GM12892 (cell line): ENCODE measurements around the gene SFT2D3.

ENCODE experiments used
- DNase-seq: peaks from one replicate; pipeline ENCODE4 v3.0.0; 2011; ENCODE audit not compliant: insufficient read length
- FAIRE-seq: peaks from 2 replicates; lab custom pipeline; 2011; peaks lifted over from hg19 to GRCh38; lab: Jason Lieb, UNC
- POLR2A ChIP-seq: IDR thresholded peaks from 2 replicates; pipeline ENCODE4 v1.6.1; 2011; ENCODE audit warnings: low read depth, low read length, control low read depth
- POLR2AphosphoS5 ChIP-seq: IDR thresholded peaks from 2 replicates; pipeline ENCODE4 v1.6.1; 2011; ENCODE audit warnings: low read depth, low read length, control low read depth
- TAF1 ChIP-seq: IDR thresholded peaks from 2 replicates; pipeline ENCODE4 v1.6.1; 2011; ENCODE audit warnings: low read depth, mild to moderate bottlenecking, control low read depth, low read length, borderline replicate concordance

The SFT2D3 gene

DNA sequence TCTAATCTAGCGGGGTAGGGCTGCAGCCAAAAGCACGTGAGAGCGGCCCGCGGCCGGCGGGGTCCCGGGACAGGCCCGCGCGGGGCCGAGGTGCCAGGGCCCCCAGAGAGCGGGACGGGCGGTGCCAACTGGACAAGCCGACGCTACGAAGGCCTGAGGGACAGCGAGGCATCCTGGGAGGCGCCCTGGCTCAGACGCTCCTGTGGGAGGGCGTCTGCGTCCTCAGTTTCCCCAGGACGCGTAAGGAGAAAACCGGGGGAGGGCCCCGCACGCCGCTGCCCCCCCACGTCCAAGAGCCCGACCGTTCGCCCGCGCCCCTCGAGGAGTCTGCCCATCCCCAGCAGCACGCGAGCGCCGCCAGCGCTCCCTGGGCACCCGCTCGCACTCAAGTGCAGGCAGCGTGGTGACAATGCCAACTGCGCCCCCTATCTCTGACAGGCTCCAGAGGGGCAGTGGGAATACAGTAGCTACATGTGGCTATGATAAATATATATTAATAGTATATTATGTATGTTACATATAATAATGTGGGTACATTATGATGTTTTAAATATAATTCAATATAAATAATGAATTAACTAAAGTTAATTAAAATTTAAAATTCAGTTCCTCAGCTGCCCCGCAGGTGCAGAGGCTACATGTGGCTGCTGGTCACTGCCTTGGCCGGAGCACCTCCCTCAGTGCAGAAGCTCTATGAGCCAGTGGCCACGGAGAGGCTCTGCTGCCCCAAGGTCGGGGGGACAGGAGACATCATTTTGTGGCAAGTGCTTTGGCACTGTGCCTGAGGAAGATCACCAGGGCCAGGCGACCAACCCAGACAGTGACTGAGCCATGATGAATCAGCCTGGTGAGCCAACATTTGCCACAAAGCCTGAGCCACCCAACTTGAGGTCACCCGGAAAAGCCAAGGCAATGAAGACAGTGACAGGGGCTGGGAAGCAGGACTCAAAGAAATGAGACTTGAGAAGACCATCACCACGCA is 5.5 kb upstream of the SFT2D3 start:
- TF ChIP-seq POLR2A (no peak), TAF1 (no peak), POLR2AphosphoS5 (no peak)
- no peak for DNase-seq
- FAIRE-seq, result no peak

DNA sequence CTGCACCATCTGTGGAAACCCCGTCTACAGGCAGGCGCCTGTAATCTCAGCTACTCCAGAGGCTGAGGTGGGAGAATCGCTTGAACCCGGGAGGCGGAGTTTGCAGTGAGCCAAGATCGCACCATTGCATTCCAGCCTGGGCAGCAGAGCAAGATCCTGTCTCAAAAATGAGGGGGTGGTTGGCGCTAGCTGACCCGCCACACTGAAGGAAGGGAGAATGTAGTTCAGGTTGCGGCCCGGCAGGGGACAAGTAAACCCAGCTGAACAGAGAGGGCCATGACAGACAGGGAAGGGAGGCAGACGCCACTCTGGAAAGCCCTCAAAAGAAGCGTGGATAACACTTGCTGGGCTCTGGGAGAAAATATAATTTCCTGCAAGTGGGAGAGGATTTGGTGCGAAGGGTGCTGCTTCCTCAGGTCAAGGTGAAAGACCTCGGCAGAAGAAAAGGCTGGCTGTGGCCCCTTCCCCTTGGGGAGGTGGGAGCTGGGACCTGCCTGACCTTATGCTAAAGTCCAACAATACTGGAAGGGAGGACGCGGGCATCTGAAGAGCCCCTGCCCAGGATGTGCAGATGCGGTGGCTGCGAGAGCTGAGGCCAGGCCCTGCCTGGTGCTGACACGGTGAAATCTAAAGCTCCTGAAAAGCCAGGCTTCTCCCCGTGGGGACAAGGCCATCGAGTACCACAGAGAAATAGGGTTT is 3.7 kb upstream of the SFT2D3 start:
- no peak for FAIRE-seq
- TF ChIP-seq TAF1, result no peak
- no peak for TF ChIP-seq POLR2A
- no peak for TF ChIP-seq POLR2AphosphoS5
- DNase-seq, result no peak

DNA sequence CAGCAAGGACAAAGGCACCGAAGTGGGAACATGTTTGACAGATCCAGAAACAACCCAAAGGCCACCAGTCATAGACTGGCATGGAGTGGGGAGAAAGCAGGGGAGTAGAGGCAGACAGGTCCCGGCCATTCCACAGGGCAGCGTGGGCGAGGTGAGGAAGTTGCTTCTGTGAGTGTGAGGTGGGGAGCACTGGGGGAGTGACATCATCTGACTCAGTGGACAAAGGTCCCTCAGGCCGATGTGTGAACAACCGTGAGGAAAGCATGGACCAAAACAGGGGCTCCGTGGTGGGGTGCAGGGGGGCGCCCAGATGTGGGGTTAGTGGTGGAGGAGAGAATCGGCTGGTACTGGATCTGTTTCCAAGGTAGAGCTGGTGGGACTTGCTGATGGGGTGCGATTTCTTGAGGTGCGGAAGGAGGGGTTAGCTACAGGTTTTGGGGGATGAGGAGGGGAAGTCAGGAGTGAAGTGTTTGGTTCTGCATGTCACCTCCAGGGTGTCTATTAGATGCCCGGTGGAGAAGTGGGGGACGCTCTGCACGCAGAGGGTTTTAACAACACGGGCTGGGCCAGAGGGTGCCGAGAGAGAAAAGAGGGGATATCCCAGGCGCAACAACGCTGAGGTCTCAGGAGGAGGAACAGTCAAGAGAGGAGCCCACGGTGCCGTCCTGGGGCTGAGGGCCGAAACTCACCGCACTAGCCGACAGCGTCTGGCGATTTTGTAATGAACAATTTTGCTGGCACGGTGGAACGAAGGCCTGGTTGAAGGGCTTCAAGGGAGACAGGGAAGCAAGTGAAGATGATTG is 2.5 kb upstream of the SFT2D3 start:
- no peak for FAIRE-seq
- no peak for DNase-seq
- no peak for TF ChIP-seq POLR2AphosphoS5
- TF ChIP-seq TAF1, result no peak

DNA sequence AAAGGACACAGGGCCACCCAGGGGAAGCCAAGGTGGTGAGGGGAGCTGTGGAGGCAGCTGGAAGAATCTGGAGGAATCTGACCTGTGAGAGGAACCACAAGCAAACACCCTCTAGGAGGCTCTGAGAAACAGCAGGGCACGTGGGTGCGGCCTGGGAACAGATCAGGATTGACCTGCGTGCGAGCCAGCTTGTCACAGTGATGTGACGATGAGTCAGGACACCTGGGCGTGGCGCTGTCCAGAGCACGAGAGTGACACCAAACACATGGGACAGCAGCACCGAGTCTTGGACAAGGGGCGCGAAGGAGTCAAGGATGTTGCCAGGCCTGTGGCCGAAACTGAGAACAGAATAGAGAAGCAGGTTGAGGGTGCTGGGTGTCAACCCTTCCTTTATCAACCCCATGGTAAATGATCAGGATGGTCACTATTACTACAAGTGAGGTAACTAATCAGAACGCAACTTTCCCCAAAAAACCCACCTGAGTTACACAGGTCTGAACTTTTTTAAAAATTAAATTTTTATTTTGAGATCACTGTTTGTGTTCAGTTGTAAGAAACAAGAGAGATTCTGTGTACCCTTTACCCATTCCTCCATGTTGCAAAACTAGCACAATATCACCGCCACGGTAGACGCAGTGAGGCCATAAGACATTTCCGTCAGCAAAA is 637 bp upstream of the SFT2D3 start:
- peak; percentile 70 for DNase-seq
- no peak for FAIRE-seq
- TF ChIP-seq TAF1 (no peak), POLR2A (no peak; the same call in 1 of the 2 replicates), POLR2AphosphoS5 (no peak)

DNA sequence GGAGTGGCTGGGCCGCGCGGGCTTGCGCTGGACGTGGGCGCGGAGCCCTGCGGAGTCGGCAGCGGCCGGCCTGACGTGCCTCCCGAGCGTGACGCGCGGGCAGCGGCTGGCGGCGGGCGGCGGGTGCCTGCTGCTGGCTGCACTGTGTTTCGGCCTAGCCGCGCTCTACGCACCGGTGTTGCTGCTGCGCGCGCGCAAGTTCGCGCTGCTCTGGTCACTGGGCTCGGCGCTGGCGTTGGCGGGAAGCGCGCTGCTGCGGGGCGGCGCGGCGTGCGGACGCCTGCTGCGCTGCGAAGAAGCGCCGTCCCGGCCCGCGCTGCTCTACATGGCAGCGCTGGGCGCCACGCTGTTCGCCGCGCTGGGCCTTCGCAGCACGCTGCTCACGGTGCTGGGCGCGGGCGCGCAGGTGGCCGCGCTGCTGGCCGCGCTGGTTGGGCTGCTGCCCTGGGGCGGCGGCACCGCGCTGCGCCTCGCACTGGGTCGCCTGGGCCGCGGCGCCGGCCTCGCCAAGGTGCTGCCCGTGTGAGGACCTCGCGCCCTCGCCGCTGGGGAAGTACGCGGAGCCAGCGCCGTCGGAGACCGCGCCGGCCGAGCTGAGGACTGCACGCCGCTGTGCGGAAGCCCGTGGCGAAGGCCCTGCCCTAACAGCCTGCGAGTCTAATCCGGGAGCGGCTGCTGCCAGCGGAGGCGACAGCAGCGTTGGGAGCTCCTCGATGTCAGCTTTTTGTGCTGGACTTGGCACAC is 526 bp downstream of the SFT2D3 start:
- TF ChIP-seq POLR2AphosphoS5 (peak; percentile 76), TAF1 (no peak), POLR2A (peak; percentile 42)
- FAIRE-seq, result no peak

DNA sequence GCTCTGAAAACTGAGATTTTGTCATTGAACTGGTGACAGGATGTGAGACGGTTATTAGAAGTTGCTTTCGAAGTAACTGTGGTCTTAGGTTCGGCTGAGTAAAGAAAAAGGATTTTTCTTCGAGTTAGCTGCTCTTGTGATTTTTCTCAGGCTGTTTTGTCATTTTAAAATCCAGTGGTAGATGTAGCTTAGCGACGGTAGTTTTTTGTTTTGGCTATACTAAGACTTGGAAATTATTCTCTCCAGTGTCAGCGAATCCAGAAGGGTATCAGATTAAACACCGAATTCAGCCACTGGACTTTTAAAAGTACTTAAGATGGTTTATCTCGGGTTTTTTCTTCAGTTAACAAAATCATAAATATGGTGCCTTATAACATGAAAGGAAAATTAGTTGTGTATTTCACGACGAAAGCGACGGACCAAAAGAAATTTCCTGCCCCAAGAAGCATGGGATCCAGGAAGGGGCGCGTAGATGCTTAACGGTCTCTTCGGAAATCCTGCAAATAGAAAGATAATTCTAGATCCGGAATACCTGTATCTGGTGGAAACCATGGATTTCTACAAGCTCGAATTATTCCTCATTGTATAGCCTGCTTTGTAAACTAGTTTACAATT is 1.2 kb downstream of the SFT2D3 start:
- FAIRE-seq, result no peak
- DNase-seq, result no peak
- TF ChIP-seq POLR2AphosphoS5 (no peak; the same call in 1 of the 2 replicates), TAF1 (no peak), POLR2A (no peak)

More for the DNA sequence above, 526 bp downstream of the SFT2D3 start:
- DNase-seq, result peak; percentile 64

DNA sequence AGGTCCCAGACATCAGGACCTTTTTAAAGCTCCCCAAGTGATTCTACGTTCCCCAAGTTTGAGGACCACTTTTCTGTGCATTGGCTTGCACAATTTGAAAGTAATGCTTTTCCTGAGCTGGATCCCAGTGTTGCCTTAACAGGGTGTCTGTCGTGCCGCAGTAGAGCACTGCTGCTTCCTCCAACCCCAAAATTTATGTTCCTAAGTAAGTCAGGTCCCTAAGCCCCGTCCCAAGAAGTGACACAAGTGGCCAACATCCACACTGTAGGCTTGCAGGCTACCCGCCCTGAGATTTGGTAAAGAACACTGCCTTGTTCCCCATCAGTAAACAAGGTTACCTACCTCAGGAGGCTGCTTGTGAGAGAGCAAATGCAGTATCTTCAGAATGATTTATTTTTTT is 2.0 kb downstream of the SFT2D3 start:
- TF ChIP-seq TAF1 (no peak), POLR2AphosphoS5 (no peak), POLR2A (no peak)
- FAIRE-seq (no peak), DNase-seq (no peak)

DNA sequence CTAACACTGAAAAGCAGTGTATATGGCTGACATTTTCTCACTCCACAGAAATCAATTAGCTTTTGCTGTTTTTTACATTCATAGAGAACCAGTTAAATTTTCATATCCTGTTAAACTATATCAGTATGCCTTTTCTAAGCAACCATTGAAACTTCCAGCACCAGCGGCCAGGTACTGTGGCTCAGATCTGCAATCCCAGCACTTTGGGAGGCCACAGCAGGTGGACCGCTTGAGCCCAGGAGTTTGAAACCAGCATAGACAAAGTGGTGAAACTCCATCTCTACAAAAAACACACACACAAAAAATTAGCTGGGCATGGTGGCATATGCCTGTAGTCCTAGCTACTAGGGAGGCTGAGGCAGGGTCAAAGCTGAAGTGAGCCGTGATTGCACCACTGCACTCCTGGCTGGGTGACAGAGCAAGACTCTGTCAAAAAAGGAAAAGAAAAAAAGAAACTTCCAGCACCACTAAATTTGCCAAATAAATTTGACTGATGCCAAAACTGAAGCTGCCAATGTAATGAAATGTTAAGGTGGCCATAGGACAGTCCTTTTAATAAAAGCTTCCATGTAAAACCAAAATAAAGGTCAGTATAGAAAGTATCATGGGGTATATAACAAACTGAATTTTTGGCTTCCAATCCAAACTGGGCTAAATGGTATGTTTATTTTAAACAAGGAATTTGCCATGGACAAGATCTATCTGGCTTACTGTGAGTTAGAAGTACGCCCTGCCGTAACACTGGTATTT is 3.5 kb downstream of the SFT2D3 start:
- no peak for FAIRE-seq
- DNase-seq, result no peak
- TF ChIP-seq TAF1, result no peak
- no peak for TF ChIP-seq POLR2A
- TF ChIP-seq POLR2AphosphoS5, result no peak
